Neural progenitor cell (in vitro differentiated cells): ENCODE results near the gene CD58. TPM values are rescaled to one million over a fixed set of nuclear protein-coding genes. Genes with fewer than 3 reads are reported as not detected.

Experiments
- DNase-seq: peaks from one replicate; pipeline ENCODE4 v3.0.0-alpha.2; 2016; ENCODE audit warnings: low spot score
- H2AFZ ChIP-seq: fragments of 200-600 bp; sonication (generic); replicated peaks from 2 replicates; pipeline ENCODE4 v1.6.1; 2016; ENCODE audit warnings: antibody characterized with exemption
- H3F3A ChIP-seq: fragments of 200-600 bp; sonication (generic); 2 replicates; pipeline ENCODE4 v1.6.1; 2016; ENCODE audit warnings: antibody characterized with exemption, low read depth
- H3K27ac ChIP-seq: fragments of 200-600 bp; sonication (generic); 2 replicates; pipeline ENCODE4 v1.5.1; 2016; ENCODE audit warnings: mild to moderate bottlenecking
- H3K27me3 ChIP-seq: fragments of 200-600 bp; sonication (generic); 2 replicates; pipeline ENCODE4 v1.6.1; 2016; ENCODE audit warnings: mild to moderate bottlenecking, moderate library complexity
- H3K36me3 ChIP-seq: fragments of 200-600 bp; sonication (generic); 2 replicates; pipeline ENCODE4 v1.5.1; 2016
- H3K4me1 ChIP-seq: fragments of 200-600 bp; sonication (generic); 2 replicates; pipeline ENCODE4 v1.6.1; 2016; ENCODE audit warnings: mixed run types
- H3K4me2 ChIP-seq: fragments of 200-600 bp; sonication (generic); 2 replicates; pipeline ENCODE4 v1.6.1; 2016
- H3K4me3 ChIP-seq: fragments of 200-600 bp; sonication (generic); 2 replicates; pipeline ENCODE4 v1.5.1; 2016
- H3K79me2 ChIP-seq: fragments of 200-600 bp; sonication (generic); 2 replicates; pipeline ENCODE4 v1.6.1; 2016; ENCODE audit warnings: low read depth
- H3K9ac ChIP-seq: fragments of 200-600 bp; sonication (generic); 2 replicates; pipeline ENCODE4 v1.6.1; 2016
- H3K9me3 ChIP-seq: fragments of 200-600 bp; sonication (generic); 2 replicates; pipeline ENCODE4 v1.5.1; 2016; ENCODE audit warnings: low read depth
- H4K20me1 ChIP-seq: fragments of 200-600 bp; sonication (generic); 2 replicates; pipeline ENCODE4 v1.6.1; 2016; ENCODE audit warnings: low read depth
- H3K27ac Mint-ChIP-seq: 3 replicates; pipeline ENCODE4 v1.8.0; 2021; ENCODE audit warnings: mixed read lengths
- H3K27me3 Mint-ChIP-seq: 2 replicates; pipeline ENCODE4 v1.8.0; 2022; ENCODE audit warnings: low read depth, mild to moderate bottlenecking, inconsistent platforms, moderate library complexity, mixed read lengths; ENCODE audit not compliant: insufficient read depth
- H3K36me3 Mint-ChIP-seq: 3 replicates; pipeline ENCODE4 v1.8.0; 2021; ENCODE audit warnings: mixed read lengths
- H3K4me1 Mint-ChIP-seq: 3 replicates; pipeline ENCODE4 v1.8.0; 2021; ENCODE audit warnings: mixed read lengths
- H3K4me3 Mint-ChIP-seq: 3 replicates; pipeline ENCODE4 v1.8.0; 2021; ENCODE audit warnings: mild to moderate bottlenecking, moderate library complexity, mixed read lengths
- H3K9me3 Mint-ChIP-seq: 3 replicates; pipeline ENCODE4 v1.8.0; 2020; ENCODE audit warnings: mixed read lengths
- CTCF ChIP-seq: fragments of 200-600 bp; sonication (generic); IDR thresholded peaks from 2 replicates; pipeline ENCODE4 v1.5.1; 2017; ENCODE audit warnings: antibody characterized with exemption, mild to moderate bottlenecking
- EZH2 ChIP-seq: fragments of 200-600 bp; sonication (generic); IDR thresholded peaks from 2 replicates; pipeline ENCODE4 v1.6.1; 2017; ENCODE audit warnings: antibody characterized with exemption, mild to moderate bottlenecking, moderate library complexity
- EZH2phosphoT487 ChIP-seq: fragments of 200-600 bp; sonication (generic); IDR thresholded peaks from 2 replicates; pipeline ENCODE4 v1.6.1; 2017; ENCODE audit warnings: antibody characterized with exemption
- total RNA-seq: library from RNA; depleted of rRNA; stranded (reverse); fragments of >200 nt; gene quantifications from 2 replicates; pipeline ENCODE4 v1.2.3, GENCODE V29; 2015; ENCODE audit warnings: low replicate concordance

Gene CD58
- total RNA-seq, 1 donor from 2014 or later: 14.6 TPM

DNA sequence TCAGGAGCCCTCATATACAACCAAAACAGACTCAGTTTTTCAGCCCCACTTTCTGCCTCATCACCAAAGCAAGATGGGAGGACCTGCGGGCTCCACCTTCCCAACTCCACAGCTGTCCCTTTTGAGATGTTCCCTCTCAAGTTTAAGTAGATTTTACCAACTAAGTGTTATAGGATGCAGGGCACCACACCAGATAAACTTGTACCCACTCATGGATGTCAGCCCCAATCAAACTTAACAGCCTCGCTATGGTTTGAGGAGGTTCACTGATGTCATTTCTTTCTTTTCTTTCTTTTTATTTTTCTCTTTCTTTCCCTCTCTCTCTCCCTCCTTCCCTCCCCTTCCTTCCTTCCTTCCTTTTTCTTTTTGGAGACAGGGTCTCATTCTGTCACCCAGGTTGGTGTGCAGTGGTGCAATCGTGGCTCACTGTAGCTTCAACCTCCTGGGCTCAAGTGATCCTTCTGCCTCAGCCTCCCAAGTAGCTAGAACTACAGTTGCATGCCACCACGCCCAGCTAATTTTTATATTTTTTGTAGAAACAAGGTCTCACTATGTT lies 13.4 kb downstream of the CD58 start:
- no peaks in the 10 kb centered on the region for H3F3A ChIP-seq
- Mint-ChIP-seq H3K27me3 (peaks cover 2% of the 10 kb centered on the region), H3K27ac (no peak overlapping the region), H3K36me3 (peaks cover under 1% of the 10 kb centered on the region), H3K9me3 (peaks cover 2% of the 10 kb centered on the region), H3K4me3 (no peak overlapping the region), H3K4me1 (peaks cover 3% of the 10 kb centered on the region)
- no peaks in the 10 kb centered on the region for H4K20me1 ChIP-seq
- H3K27ac ChIP-seq: no peak overlapping the region
- no peak overlapping the region for H3K9ac ChIP-seq
- H3K27me3 ChIP-seq: no peaks in the 10 kb centered on the region
- H3K4me2 ChIP-seq: no peak overlapping the region
- no peak for DNase-seq
- H3K9me3 ChIP-seq: no peaks in the 10 kb centered on the region
- H2AFZ ChIP-seq: no peak overlapping the region
- H3K79me2 ChIP-seq: no peaks in the 10 kb centered on the region
- no peaks in the 10 kb centered on the region for H3K4me1 ChIP-seq
- H3K36me3 ChIP-seq: no peaks in the 10 kb centered on the region
- H3K4me3 ChIP-seq: no peak overlapping the region
- TF ChIP-seq EZH2phosphoT487 (no peak), CTCF (no peak), EZH2 (no peak)

- Mint-ChIP-seq H3K36me3 (peaks cover 1% of the 10 kb centered on the region), H3K27ac (no peak overlapping the region), H3K4me3 (no peak overlapping the region), H3K4me1 (peaks cover 3% of the 10 kb centered on the region), H3K27me3 (peaks cover 2% of the 10 kb centered on the region), H3K9me3 (no peaks in the 10 kb centered on the region)
- H2AFZ ChIP-seq: no peak overlapping the region
- no peak for DNase-seq
- H3K9ac ChIP-seq: no peak overlapping the region
- H3K4me1 ChIP-seq: no peaks in the 10 kb centered on the region
- H3K4me2 ChIP-seq: no peak overlapping the region
- H3F3A ChIP-seq: no peaks in the 10 kb centered on the region
- no peaks in the 10 kb centered on the region for H3K79me2 ChIP-seq
- H3K27ac ChIP-seq: no peak overlapping the region
- H3K4me3 ChIP-seq: no peak overlapping the region
- H3K9me3 ChIP-seq: no peaks in the 10 kb centered on the region
- TF ChIP-seq EZH2phosphoT487 (no peak), EZH2 (no peak), CTCF (no peak)
- H3K36me3 ChIP-seq: no peaks in the 10 kb centered on the region
- no peaks in the 10 kb centered on the region for H4K20me1 ChIP-seq
- no peaks in the 10 kb centered on the region for H3K27me3 ChIP-seq
Measured at GRCh38 chr1:116556289-116557006, 14.4 kb downstream of the CD58 start.

GRCh38 chr1:116554924-116555323 lies 15.9 kb downstream of the CD58 start:
- no peak for TF ChIP-seq EZH2phosphoT487
- TF ChIP-seq EZH2: no peak

More at GRCh38 chr1:116554924-116555323, 15.9 kb downstream of the CD58 start:
- DNase-seq: no peak
- Histone ChIP-seq H3K27ac (no peak overlapping the region), H3F3A (no peaks in the 10 kb centered on the region), H3K4me2 (no peak overlapping the region), H3K27me3 (no peaks in the 10 kb centered on the region), H4K20me1 (no peaks in the 10 kb centered on the region), H3K79me2 (no peaks in the 10 kb centered on the region), H3K9me3 (no peaks in the 10 kb centered on the region), H3K9ac (no peak overlapping the region), H3K4me1 (no peaks in the 10 kb centered on the region), H3K36me3 (no peaks in the 10 kb centered on the region), H3K4me3 (no peak overlapping the region), H2AFZ (no peak overlapping the region)
- H3K27ac Mint-ChIP-seq: no peak overlapping the region
- H3K4me1 Mint-ChIP-seq: peaks cover 3% of the 10 kb centered on the region
- H3K27me3 Mint-ChIP-seq: peaks cover 2% of the 10 kb centered on the region
- H3K36me3 Mint-ChIP-seq: peaks cover 1% of the 10 kb centered on the region
- no peak overlapping the region for H3K4me3 Mint-ChIP-seq
- no peaks in the 10 kb centered on the region for H3K9me3 Mint-ChIP-seq
